Stimulated activated CD4-positive, alpha-beta T cell treated with anti-CD3 and anti-CD28 coated beads, TNF-alpha, amount 100 ng/mL, for 24 hours (primary cell): ENCODE data around the gene CAPN5.

Experiments used
- DNase-seq, 3 experiments: peaks; one replicate each; pipeline ENCODE4 v3.0.0-alpha.2; 2020; ENCODE audit warnings: low read depth in 3 of 3

CAPN5 gene

DNA sequence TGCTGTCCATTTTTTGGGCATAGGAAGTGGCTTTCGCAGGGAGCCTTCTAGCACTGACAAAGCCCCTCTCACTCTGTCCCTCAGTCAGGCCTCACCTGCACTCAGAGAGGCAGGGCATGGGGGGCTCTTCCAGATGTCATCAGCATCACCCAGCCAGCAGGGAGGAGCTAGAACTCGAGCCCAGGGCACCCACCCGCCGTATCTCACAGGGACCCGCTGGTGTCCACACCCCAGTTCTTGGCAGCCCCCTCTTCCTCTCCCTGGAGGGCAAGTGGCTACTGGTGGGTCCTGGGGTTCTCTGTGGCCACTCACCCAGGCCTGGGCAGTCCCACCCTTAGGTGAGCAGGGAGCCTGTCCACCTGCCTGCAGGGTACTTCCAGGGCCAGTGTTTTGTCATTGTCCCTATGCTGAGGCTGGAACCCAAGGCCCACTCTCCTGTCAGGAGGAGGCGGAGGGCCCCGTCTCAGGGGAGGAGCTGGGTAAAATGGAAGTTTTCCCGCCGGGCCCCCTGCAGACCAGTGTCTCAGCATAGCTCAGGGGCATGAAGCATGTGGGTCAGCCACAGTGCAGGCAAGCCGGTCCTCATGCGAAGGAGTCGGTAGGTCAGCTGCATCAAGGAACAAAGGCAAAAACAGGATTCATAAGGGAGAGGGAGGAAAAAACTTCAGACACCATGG, 83.1 kb downstream of the CAPN5 start:
- no peak for DNase-seq

DNA sequence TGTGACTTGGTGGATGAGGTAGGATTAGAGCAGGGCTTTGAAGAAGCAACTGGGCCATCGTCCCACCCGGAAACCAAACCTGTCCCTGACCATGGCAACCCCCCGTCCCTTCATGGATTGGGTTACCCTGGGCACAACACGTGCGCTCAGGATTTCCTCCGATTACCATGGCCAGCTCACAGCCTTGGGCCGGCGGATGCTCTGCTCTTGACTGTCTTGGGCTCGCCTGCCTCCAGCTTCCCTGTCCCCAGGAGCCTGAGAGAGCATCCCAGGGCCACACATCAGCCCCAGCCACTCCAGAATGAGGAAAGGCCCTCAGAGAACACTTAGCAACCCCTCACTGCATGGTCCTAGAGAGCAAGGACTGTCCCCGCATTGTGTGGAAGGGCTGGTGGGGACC, 84.1 kb downstream of the CAPN5 start:
- DNase-seq: no peak

DNA sequence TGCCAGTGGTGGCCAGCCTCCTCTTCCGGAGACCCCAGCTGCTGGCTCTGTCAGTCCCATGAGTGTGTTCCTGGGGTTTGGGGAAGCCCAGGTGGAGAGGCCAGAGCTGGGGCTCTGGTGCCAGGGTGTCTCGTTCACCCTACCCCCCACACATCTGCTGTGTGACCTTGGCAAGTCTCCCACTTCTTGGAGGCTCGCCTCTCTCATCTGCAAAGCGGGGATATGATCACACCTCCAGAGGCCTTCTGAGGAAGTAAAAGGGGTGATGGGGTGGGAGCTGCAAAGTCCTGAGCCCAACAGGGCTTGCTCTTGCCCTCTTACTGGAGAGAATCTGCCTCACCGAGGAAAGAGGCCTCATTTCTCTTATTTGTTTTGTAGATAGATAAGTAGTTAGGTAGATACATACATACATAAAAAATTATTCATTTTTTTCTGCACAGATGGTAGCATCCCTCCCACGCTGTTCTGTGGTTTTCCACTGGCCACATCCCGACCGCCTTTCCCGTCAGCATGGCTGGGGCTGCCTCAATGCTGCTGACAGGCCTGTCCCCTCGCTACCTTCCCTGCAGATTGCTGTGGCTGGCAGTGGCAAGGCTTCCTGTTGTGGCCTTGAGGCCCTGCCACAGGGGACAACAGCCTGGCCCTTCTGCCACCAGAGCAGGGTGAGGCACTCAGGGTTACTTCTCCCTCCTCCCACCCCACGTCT, 85.2 kb downstream of the CAPN5 start:
- DNase-seq: peak; percentile 11 to 62 (median 28)

DNA sequence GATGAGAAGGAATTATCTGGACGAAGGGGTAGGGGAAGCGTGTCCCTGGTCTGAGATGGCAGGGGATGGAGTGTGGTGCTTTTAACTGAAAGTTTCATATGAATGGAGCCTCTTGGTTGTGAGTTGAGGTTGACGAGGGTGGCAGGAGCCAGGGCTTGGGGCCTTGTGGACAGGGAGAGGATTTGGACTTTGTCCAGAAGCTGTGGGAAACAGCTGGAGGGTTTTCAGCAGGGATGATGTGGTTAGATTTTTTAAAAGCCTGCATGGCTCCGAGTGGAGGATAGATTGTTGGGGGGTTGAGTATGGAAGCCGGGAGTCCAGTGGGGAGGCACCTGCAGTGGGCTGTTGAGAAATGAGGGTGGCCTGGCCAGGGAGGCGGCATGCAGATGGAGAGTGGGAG, 86.1 kb downstream of the CAPN5 start:
- DNase-seq: no peak

DNA sequence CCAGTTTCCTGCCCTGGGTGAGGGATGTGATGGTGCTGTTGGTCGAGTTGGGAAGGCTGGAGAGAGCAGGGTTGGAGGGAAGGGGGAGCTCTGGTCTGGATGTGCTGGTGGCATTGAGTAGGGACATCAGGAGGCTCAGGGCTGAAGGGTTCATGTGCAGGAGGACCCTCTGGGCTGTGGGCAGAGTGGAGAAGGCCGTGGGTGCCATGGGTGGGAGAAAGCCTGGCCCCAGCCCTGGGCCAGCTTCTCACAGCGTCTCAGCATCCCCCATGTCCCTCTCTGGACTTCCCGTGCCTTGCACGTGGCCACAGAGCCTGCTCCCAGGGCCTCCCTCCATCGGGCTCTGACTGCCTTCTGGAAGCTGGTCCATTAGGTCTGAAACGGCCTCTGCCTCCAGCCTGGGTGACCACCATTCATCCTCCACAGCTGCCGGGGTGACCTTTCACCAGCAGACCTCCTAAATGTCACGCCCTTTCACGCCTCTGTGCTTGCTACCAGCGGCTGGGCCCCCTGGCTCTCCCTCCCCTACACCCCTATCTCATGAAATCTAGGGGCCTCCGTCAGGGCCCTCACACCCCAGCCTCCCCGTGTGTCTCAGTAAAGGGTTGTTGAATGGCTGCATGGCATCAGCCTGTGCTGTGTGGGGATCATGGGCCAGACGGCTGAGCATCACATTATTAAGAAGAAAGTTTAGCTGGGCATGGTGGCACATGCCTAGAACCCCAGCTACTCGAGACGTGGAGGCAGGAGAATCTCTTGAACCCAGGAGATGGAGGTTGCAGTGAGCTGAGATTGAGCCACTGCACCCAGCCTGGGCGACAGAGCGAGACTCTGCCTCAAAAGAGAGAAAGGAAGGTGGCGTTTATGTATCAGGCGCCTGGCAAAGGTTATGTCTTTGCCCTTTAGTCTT, 86.8 kb downstream of the CAPN5 start:
- no peak for DNase-seq

DNA sequence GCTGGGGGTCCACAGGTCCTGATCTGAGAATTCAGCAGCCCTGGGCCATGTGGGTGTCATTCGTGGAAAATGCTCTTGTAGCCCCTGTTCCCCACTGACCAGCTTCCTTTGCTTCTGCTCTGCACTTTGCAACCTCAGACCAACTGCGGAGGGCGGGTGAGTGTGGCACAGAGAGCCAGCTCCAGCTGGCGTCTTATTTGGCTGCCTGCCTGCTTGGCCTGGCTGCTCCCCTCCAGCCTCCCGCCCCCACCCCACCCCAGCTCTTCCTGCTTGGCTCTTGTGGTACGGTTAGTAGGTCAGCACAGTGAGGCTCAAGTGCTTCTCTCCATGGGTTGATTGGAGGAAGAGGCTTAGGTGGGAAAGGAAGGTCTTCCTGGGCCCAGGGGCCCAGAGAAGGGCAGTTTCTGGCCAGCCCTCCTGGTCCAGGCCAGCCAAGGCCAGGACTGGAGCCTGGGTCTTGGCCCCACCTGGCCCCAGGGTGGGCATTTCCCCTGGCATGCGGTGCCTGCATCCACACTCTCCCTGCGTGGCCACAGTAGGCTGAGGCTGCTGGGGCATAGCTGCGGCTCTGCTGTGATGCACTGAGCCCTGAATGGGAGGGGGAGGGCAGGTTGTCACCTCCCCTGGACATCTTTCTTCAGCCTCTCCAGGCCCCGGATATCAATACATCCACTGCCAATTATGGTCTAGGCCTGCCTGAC, 87.8 kb downstream of the CAPN5 start:
- DNase-seq: no peak

DNA sequence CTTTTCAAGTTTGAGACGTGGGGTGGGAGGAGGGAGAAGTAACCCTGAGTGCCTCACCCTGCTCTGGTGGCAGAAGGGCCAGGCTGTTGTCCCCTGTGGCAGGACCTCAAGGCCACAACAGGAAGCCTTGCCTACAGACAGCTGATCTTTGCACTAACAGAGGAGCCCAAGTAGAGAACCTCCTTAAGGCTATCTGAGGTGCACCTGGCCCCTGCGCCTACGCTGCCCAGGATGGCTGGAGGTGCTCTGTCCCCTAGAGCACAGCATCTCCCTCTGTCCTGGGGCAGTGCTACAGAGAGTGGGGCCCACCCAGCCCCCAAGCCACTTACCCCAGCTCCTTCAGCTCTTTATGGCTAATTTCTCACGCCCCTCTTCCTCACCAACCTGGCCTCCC, 88.3 kb downstream of the CAPN5 start:
- DNase-seq: no peak

DNA sequence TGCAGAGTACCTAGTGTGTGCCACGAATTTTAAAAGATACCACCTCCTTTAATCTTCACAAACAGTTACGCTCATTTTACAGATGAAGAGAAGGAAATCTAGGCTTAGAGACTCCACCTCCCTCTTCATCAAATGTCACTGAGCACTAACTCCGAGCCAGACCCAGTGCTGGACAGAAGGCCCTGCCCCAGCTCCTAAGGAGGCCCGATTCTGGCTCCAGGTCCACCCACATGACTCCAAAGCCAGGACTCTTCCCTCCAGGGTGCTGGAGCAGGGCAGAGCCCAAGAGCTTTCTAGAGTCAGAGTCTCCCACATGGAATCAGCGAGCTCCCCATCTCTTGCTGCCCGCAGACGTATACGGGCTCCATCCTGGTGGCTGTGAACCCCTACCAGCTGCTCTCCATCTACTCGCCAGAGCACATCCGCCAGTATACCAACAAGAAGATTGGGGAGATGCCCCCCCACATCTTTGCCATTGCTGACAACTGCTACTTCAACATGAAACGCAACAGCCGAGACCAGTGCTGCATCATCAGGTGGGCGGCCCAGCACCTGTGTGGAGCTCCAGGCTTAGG, 88.9 kb downstream of the CAPN5 start:
- no peak for DNase-seq

DNA sequence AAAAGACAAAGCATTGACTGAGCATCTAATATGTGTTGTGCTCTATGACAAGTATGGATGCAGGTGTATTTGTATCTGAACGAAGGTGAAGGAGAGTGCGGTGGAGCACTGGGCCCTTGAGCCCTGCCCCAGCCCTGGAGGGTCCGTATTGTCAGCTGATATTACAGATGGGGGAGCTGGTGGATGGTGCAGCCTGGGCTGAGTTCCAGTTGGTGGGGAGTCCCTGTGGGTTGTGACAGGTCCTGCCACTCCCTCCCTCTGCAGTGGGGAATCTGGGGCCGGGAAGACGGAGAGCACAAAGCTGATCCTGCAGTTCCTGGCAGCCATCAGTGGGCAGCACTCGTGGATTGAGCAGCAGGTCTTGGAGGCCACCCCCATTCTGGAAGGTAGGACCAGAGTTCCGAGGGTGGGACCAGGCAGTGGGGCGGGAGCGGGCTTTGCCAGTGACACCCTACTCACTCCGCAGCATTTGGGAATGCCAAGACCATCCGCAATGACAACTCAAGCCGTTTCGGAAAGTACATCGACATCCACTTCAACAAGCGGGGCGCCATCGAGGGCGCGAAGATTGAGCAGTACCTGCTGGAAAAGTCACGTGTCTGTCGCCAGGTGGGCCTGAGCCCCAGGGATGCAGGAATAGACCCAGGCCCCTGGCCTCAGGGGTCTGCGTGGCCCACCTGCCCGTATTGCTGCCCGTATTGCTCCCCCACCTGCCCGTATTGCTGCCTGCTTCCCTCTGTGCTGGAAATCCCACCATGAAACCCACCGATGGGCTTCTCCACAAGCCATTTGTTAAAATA, 89.8 kb downstream of the CAPN5 start:
- no peak for DNase-seq

DNA sequence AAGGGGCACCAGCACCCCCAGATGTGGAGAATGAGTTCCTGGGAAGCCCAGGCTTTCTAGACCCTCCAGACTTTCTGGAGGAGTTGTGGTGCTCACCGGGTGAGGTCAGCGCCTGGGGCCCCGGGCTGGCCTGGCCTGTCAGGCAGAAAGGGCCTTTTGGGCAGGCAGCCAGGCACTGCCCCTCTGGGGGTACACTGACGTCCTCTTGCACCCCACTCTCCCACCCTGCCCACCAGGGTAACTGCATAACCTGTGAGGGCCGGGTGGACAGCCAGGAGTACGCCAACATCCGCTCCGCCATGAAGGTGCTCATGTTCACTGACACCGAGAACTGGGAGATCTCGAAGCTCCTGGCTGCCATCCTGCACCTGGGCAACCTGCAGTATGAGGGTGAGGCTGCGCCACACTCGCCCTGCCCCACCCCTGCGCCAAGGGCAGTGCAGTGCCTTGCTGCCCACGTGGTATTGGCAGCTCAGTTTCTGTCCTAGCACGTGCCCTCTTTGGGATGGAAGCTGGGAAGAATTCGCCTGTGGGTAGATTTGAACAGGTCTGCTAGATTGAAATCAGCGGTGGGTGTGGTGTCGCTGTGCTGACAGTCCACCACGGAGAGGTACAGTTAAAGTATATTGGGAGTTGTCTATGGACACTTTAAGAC, 91.4 kb downstream of the CAPN5 start:
- DNase-seq: no peak

DNA sequence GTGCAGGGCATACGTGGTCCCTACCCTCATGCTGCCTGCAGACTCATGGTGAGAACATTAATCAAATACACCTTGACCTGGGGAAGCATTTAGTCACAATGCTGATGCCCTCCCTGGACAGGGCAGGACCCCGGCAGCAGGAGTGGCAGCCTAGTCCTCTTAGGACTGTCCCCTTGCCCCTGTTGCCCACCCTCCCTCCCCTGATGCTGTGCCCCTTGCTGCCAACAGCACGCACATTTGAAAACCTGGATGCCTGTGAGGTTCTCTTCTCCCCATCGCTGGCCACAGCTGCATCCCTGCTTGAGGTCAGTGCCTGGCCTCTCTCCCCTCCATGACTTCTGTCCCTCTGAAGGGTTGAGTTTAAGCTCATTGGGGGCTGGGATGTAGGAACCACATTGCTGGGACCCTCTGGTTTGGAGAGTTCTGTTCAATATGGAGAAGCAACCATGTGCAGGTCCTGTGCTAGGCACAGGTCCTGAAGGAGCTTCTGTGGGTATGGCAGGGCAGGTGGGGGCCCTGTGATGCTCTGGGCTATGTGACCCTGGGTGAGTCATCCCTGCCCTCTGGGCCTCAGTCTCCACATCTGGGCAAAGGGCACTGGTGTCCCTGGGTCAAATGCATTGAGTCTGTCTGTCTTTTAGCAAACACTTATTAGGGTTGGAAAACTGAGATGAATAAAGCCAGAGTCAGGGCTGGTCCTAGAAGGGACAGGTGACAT, 92.6 kb downstream of the CAPN5 start:
- DNase-seq: no peak

DNA sequence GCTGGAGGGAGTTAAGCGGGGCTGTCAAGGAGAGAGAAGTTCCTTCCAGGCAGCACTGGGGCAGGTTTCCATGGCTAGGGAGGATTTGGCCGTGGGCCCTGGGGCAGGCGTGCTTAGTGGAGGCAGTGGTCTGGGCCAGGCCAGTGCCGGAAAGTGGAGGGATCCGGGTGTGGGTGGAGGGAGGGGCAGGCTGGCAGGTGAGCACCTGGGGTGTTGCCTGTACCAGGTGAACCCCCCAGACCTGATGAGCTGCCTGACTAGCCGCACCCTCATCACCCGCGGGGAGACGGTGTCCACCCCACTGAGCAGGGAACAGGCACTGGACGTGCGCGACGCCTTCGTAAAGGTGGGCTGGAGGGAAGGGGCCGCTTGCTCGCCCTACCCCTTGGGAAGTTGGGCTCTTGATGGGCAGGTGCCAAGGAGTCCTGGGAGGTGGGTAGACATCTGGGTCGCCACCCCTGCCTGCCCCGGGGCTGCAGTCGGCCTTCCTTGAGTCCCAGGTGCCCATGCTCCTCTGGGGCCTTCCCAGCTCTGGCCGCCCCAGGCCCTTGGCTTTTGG, 93.2 kb downstream of the CAPN5 start:
- DNase-seq: no peak

DNA sequence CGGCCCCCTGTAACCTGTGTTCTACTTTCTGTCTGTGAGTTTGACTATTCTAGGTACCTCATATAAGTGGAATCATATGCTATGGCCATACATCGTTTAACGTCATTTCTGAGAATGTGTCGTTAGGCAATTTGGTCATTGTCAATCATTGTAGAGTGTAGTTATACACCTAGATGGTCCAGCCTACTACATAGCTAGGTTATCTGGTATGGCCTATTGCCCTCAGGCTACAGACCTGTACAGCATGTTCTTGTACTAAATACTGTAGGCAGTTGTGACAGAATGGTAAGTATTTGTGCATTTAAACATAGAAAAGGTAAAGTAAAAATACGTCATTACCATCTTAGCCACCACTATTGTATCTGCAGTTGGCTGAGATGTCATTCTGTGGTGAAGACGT, 96.5 kb downstream of the CAPN5 start:
- no peak for DNase-seq

DNA sequence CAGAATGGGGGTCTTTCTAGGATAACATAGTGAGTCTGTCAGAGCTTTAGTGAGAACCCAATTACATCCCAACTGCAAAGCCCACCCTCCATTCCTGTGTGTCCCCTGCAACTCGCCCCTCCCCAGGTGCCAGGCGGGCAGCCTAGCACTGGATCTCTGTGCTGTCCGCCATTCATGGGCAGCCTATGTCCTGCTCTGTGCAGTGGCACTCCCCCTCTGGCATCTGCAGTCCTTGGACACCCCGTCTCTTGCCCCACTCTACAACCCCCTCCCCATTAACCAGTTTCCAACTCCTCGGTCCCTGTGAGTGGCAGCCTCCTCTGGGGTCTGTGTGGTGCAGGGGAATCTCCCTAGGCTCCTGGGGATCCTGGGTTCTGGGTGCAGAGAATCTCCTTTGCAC, 98.3 kb downstream of the CAPN5 start:
- no peak for DNase-seq

DNA sequence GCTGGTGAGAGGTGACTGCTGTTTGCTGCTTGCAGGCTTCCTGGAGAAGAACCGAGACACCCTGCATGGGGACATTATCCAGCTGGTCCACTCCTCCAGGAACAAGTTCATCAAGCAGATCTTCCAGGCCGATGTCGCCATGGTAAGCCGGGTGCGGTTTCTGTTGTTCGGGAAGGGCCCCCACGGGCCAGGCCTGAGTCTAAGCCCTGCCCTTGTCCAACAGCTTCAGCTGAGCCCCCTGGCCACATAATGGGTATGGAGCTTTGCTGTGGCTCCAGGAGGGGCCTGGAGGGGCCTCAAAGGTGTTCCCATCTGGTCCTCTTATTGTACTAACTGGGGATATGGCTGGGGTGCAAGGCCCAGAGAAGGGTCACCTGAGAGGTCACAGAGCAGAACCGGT, 99.2 kb downstream of the CAPN5 start:
- DNase-seq: no peak

DNA sequence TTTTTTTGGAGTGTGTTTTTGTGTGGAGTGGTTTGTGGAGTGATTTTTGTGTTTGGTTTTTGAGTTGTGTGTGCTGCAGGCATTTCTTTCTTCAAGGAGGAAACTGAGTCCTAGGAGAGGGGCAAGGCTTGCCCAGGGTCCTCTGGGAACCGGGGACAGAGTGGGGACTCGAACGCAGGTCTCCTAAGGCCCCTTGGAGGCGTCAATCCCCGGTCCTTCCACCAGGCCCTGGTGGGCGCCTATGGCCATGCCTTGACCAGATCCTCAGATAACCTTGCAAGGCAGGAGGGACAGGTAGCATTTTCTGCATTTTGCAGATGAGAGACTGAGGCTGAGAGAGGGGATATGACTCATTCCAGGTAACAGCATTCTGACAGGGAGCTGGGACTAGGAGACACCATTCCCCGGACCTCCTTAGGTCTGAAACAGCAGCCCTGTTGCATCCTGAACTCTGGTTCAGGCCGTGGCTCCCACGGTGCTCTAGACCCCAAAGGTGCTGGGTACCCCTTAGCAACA, 100.4 kb downstream of the CAPN5 start:
- DNase-seq: no peak

DNA sequence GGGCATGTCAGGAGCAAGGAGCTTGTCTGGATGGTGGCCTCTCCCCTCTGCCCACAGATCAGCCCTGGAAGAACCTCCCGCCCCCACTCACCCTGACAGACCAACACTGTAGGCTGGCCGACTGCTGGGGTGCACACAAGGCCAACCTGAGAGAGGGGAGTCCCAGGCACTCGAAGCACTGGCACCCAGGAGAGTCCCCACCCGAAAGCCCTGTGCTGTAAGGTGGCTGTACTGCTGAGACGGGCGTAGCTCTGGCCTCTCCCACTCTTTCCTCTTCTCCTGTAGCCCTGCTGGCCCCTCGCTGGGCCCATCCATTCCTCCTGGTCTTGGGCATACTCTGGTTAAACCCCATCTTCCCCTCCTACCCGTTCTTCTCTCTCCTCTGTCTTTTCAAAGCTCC, 101.0 kb downstream of the CAPN5 start:
- DNase-seq: no peak

DNA sequence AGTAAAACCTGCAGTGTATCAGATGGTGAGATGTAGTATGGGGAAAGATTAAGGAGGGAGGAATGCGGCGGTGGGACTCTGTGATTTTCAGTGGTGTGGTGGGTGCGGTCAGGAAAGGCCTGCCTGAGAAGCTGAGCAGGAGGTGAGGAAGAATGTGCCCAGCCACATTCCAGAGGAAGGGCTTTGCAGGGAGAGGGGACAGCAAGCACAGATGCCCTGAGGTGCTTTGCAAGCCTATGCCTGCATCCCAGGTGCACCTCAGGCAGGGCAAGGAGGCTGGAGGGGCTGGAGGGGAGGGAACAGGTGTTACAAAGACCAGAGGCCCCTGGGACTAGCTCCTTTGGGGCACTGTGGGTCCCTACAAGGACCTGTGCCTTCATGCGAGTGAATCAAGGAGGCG, 103.3 kb downstream of the CAPN5 start:
- no peak for DNase-seq

DNA sequence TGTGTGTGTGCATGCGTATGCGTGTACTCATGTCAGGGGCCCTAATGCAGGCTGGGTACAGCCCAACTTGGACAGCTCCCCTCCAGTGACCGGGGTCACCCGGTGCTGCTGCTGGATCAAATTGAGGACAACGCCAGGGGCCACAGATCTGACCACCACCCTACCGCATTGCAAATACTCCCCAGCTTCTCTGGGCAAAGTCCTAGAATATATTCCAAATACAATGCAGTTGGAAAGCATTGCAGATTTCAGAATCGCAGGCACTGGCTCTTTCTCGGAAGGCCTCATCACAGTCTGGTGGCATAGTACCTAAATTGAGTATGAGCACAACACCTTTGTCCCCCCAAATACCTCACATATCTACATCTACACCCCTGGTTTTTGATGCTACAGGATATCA, 104.5 kb downstream of the CAPN5 start:
- DNase-seq: no peak
